HG03159 (cell line): ENCODE data around the gene KLK5.

Experiments used
- ATAC-seq: cut with Tn5 transposase; IDR thresholded peaks from one replicate; pipeline ENCODE4 v1.9.1; 2021; ENCODE audit warnings: mild to moderate bottlenecking, moderate library complexity; ENCODE audit not compliant: unreplicated experiment

Gene KLK5

GRCh38 chr19:50894478-50895356 is 58.1 kb downstream of the KLK5 start:
- ATAC-seq = no peak
